Ishikawa (cell line): ENCODE data around the gene IGF1R.

ENCODE experiments used
- CEBPB ChIP-seq: IDR thresholded peaks from 2 replicates; pipeline ENCODE4 v1.6.1; 2012
- CREB1 ChIP-seq: IDR thresholded peaks from 2 replicates; pipeline ENCODE4 v1.6.1; 2012; ENCODE audit warnings: low read depth
- EGR1 ChIP-seq: IDR thresholded peaks from 2 replicates; pipeline ENCODE4 v1.6.1; 2012
- EP300 ChIP-seq: IDR thresholded peaks from 2 replicates; pipeline ENCODE4 v1.6.1; 2012; ENCODE audit warnings: borderline replicate concordance
- FOXM1 ChIP-seq: IDR thresholded peaks from 2 replicates; pipeline ENCODE4 v1.6.1; 2012; ENCODE audit warnings: low read depth, borderline replicate concordance
- MAX ChIP-seq: IDR thresholded peaks from 2 replicates; pipeline ENCODE4 v1.6.1; 2012
- NFIC ChIP-seq: IDR thresholded peaks from 2 replicates; pipeline ENCODE4 v1.6.1; 2012
- RAD21 ChIP-seq: IDR thresholded peaks from 2 replicates; pipeline ENCODE4 v1.6.1; 2012; ENCODE audit warnings: low read depth
- REST ChIP-seq: IDR thresholded peaks from 2 replicates; pipeline ENCODE4 v1.6.1; 2012; ENCODE audit warnings: low read depth, mild to moderate bottlenecking
- TAF1 ChIP-seq: IDR thresholded peaks from 2 replicates; pipeline ENCODE4 v1.6.1; 2012; ENCODE audit warnings: low read depth, mild to moderate bottlenecking
- TCF12 ChIP-seq: IDR thresholded peaks from 2 replicates; pipeline ENCODE4 v1.6.1; 2012; ENCODE audit warnings: low read depth
- TEAD4 ChIP-seq: IDR thresholded peaks from 2 replicates; pipeline ENCODE4 v1.6.1; 2012
- USF1 ChIP-seq: IDR thresholded peaks from 2 replicates; pipeline ENCODE4 v1.6.1; 2012
- YY1 ChIP-seq: IDR thresholded peaks from 2 replicates; pipeline ENCODE4 v1.6.1; 2012; ENCODE audit warnings: low read depth
- ZBTB7A ChIP-seq: IDR thresholded peaks from 2 replicates; pipeline ENCODE4 v1.6.1; 2012; ENCODE audit warnings: low read depth

IGF1R gene

GRCh38 chr15:98887976-98888375, 239.6 kb downstream of the IGF1R start:
- TF ChIP-seq NFIC (no peak), YY1 (no peak), MAX (no peak), FOXM1 (no peak), CREB1 (no peak), EP300 (no peak), TCF12 (no peak), CEBPB (no peak), RAD21 (no peak), TEAD4 (no peak), ZBTB7A (no peak), EGR1 (no peak), REST (no peak), USF1 (no peak), TAF1 (no peak)

GRCh38 chr15:98888820-98889479, 240.6 kb downstream of the IGF1R start:
- TF ChIP-seq USF1 (peak; percentile 71), NFIC (no peak), CEBPB (no peak)

- TF ChIP-seq MAX: no peak
- no peak for TF ChIP-seq TEAD4
- no peak for TF ChIP-seq ZBTB7A
- TF ChIP-seq TAF1: no peak
- no peak for TF ChIP-seq CEBPB
- TF ChIP-seq YY1: no peak
- TF ChIP-seq EGR1: no peak
- TF ChIP-seq REST: no peak
- TF ChIP-seq TCF12: no peak
- TF ChIP-seq FOXM1: no peak
- no peak for TF ChIP-seq NFIC
- TF ChIP-seq RAD21: no peak
- TF ChIP-seq CREB1: no peak
- TF ChIP-seq EP300: no peak
- TF ChIP-seq USF1: no peak
Observed at GRCh38 chr15:98889930-98890695, 241.8 kb downstream of the IGF1R start.

- TF ChIP-seq RAD21 (no peak), TEAD4 (no peak), YY1 (no peak), EGR1 (no peak), TCF12 (no peak), ZBTB7A (no peak), TAF1 (no peak), CREB1 (no peak), NFIC (no peak), USF1 (no peak), EP300 (no peak), CEBPB (no peak), REST (no peak), MAX (no peak), FOXM1 (no peak)
Observed at GRCh38 chr15:98891301-98891700, 243.0 kb downstream of the IGF1R start.
